ENCODE data around the gene RPS6KL1. TPM values are rescaled to one million over a fixed set of nuclear protein-coding genes. Genes with fewer than 3 reads are reported as not detected.

Gene RPS6KL1
- total RNA-seq, 1 experiment from 2014 or later, result 8.8 TPM

GRCh38 chr14:74871819-74872218, 51.2 kb downstream of the RPS6KL1 start:
- no peaks in the 10 kb centered on the region for H3K36me3 Mint-ChIP-seq (ENCODE audit: insufficient read depth, unreplicated experiment)
- H3K27me3 Mint-ChIP-seq (ENCODE audit: insufficient read depth, unreplicated experiment), result peaks cover 10% of the 10 kb centered on the region
- no peaks in the 10 kb centered on the region for H3K4me1 Mint-ChIP-seq (ENCODE audit: insufficient read depth, unreplicated experiment)
- ChIA-PET CTCF (interaction anchor here (0.5 to 15.4 kb wide), 8 partner anchors 8 to 217 kb away, joined by 3 to 204 read pairs (median 4); no protein-coding TSS in a partner anchor), POLR2A (interaction anchor here (0.5 to 2.0 kb wide), 3 partner anchors 9 to 132 kb away, joined by 3 to 9 read pairs (median 3); no protein-coding TSS in a partner anchor)
- intact Hi-C loops (cut with micrococcal nuclease), result no loop called here
- no peak overlapping the region for H3K27ac Mint-ChIP-seq (ENCODE audit: low read depth, unreplicated experiment)
- no peak for TF ChIP-seq CTCF (IDR thresholded peaks at IDR 0.05; ENCODE audit: unreplicated experiment)
- no peak for DNase-seq (ENCODE audit: unreplicated experiment)
- no peak overlapping the region for H3K4me3 Mint-ChIP-seq (ENCODE audit: unreplicated experiment)
- BruUV-seq (replicated peaks), result no TSS peak
- H3K9me3 Mint-ChIP-seq (ENCODE audit: unreplicated experiment), result no peaks in the 10 kb centered on the region

- no peaks in the 10 kb centered on the region for H3K9me3 Mint-ChIP-seq (ENCODE audit: unreplicated experiment)
- peaks cover 23% of the 10 kb centered on the region for H3K27me3 Mint-ChIP-seq (ENCODE audit: insufficient read depth, unreplicated experiment)
- BruUV-seq (replicated peaks), result no TSS peak
Observed at GRCh38 chr14:74868739-74869138, 54.3 kb downstream of the RPS6KL1 start.

GRCh38 chr14:74867673-74868072, 55.4 kb downstream of the RPS6KL1 start:
- no peaks in the 10 kb centered on the region for H3K9me3 Mint-ChIP-seq (ENCODE audit: unreplicated experiment)
- TF ChIP-seq CTCF (IDR thresholded peaks at IDR 0.05; ENCODE audit: unreplicated experiment), result no peak
- peaks cover 23% of the 10 kb centered on the region for H3K27me3 Mint-ChIP-seq (ENCODE audit: insufficient read depth, unreplicated experiment)
- DNase-seq (ENCODE audit: unreplicated experiment), result no peak
- no peaks in the 10 kb centered on the region for H3K36me3 Mint-ChIP-seq (ENCODE audit: insufficient read depth, unreplicated experiment)
- intact Hi-C loops (cut with micrococcal nuclease), result no loop called here
- BruUV-seq (replicated peaks), result no TSS peak
- CTCF ChIA-PET, result interaction anchor here (0.8 to 2.3 kb wide), 3 partner anchors 8 to 37 kb away, joined by 3 to 12 read pairs (median 6); no protein-coding TSS in a partner anchor
- H3K4me1 Mint-ChIP-seq (ENCODE audit: insufficient read depth, unreplicated experiment), result no peaks in the 10 kb centered on the region
- no peak overlapping the region for H3K4me3 Mint-ChIP-seq (ENCODE audit: unreplicated experiment)
- H3K27ac Mint-ChIP-seq (ENCODE audit: low read depth, unreplicated experiment), result no peak overlapping the region
- POLR2A ChIA-PET, result interaction anchor here (0.7 to 1.1 kb wide), 2 partner anchors 14 to 59 kb away, joined by 3 read pairs; partner anchors contain the start of gene DLST

More at GRCh38 chr14:74868739-74869138, 54.3 kb downstream of the RPS6KL1 start:
- intact Hi-C loops (cut with micrococcal nuclease), result no loop called here
- Mint-ChIP-seq H3K4me3 (ENCODE audit: unreplicated experiment) (no peak overlapping the region), H3K27ac (ENCODE audit: low read depth, unreplicated experiment) (no peak overlapping the region), H3K4me1 (ENCODE audit: insufficient read depth, unreplicated experiment) (no peaks in the 10 kb centered on the region), H3K36me3 (ENCODE audit: insufficient read depth, unreplicated experiment) (no peaks in the 10 kb centered on the region)
- ChIA-PET POLR2A (no interaction called here), CTCF (interaction anchor here (0.6 to 2.3 kb wide), 5 partner anchors 9 to 486 kb away, joined by 4 to 12 read pairs (median 5); no protein-coding TSS in a partner anchor)
- DNase-seq (ENCODE audit: unreplicated experiment), result no peak
- no peak for TF ChIP-seq CTCF (IDR thresholded peaks at IDR 0.05; ENCODE audit: unreplicated experiment)

GRCh38 chr14:74866708-74867389, 56.2 kb downstream of the RPS6KL1 start:
- Mint-ChIP-seq H3K27ac (ENCODE audit: low read depth, unreplicated experiment) (no peak overlapping the region), H3K36me3 (ENCODE audit: insufficient read depth, unreplicated experiment) (no peaks in the 10 kb centered on the region), H3K4me3 (ENCODE audit: unreplicated experiment) (no peak overlapping the region), H3K4me1 (ENCODE audit: insufficient read depth, unreplicated experiment) (no peaks in the 10 kb centered on the region), H3K27me3 (ENCODE audit: insufficient read depth, unreplicated experiment) (peaks cover 23% of the 10 kb centered on the region), H3K9me3 (ENCODE audit: unreplicated experiment) (no peaks in the 10 kb centered on the region)
- ChIA-PET POLR2A (interaction anchor here (0.7 to 1.1 kb wide), 2 partner anchors 14 to 777 kb away, joined by 3 read pairs; partner anchors contain the start of gene DLST), CTCF (interaction anchor here (0.6 to 2.3 kb wide), 4 partner anchors 11 to 222 kb away, joined by 3 to 12 read pairs (median 4); no protein-coding TSS in a partner anchor)
- no TSS peak for BruUV-seq (replicated peaks)
- intact Hi-C loops (cut with micrococcal nuclease), result no loop called here
- DNase-seq (ENCODE audit: unreplicated experiment), result no peak
- no peak for TF ChIP-seq CTCF (IDR thresholded peaks at IDR 0.05; ENCODE audit: unreplicated experiment)
